Tibial nerve (tissue), 4 donors: ENCODE measurements around the gene GDAP1L1.

Experiments
- CTCF ChIP-seq, 5 experiments: fragments of 200-600 bp in 3 of 5; fragments of 450-650 bp in 2 of 5; sonication (generic) in 3 of 5; IDR thresholded peaks; one replicate each; pipeline ENCODE4 v1.5.1; 2016 to 2019; ENCODE audit warnings: antibody characterized with exemption in 5 of 5, mild to moderate bottlenecking in 3 of 5, moderate library complexity in 2 of 5
- EP300 ChIP-seq, 2 donors: sonication (generic); formaldehyde crosslinking; IDR thresholded peaks; one replicate each; pipeline ENCODE4 v1.6.1; 2017; ENCODE audit warnings: antibody characterized with exemption in 2 of 2, mild to moderate bottlenecking in 1 of 2
- POLR2A ChIP-seq, 2 donors: fragments of 450-650 bp; IDR thresholded peaks; one replicate each; pipeline ENCODE4 v1.6.1; 2017; ENCODE audit warnings: antibody characterized with exemption in 2 of 2, mild to moderate bottlenecking in 2 of 2, moderate library complexity in 2 of 2

DNA sequence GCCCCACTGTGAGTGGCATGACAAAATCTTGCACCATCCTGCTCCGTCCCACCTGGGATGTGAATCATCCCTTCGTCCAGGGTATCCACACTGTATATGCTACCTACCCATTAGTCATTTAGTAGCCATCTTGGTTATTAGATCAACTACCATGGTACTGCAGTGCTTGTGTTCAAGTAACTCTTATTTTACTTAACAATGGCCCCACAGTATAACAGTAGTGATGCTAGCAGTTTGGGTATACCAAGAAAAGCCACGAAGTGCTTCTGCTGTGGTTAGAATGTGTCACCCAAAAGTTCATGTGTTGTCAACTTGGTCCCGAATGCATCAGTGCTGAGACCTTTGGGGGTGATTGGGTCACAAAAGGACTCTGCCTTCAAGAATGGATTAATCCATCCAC lies 48.2 kb upstream of the GDAP1L1 start:
- TF ChIP-seq CTCF (IDR thresholded peaks at IDR 0.05) (no peak), EP300 (IDR thresholded peaks at IDR 0.05) (no peak), POLR2A (IDR thresholded peaks at IDR 0.05) (no peak)
